Measurements from ENCODE around the gene POM121C.
"Not testable (repeated sequence)": the region's sequence is repeated elsewhere in the genome, so short reads cannot be mapped to it uniquely, and the experiment has no call there.

DNA sequence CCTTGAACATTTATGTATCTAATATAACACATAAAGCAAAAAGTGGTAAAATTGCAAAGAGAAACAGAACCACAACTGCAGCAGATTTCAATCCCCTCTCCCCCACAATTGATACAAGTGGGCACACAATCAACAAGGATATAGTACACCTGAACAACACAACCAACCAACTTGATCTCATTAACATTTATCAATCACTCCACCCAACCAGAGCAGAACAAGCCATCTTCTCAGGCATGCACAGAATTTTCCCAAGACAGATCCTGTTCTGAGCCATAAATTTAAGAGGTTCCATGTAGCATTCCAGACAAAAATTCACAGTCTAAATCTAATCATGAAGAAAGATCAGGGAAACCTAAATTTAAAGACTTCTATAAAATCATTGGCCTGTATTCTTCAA is 5.8 kb downstream of the POM121C start:
- not testable (repeated sequence) for TF ChIP-seq CREM (IDR thresholded peaks at IDR 0.05); CREM (CRISPR knock-in tag; IDR thresholded peaks at IDR 0.05); CEBPB (IDR thresholded peaks at IDR 0.05; ENCODE audit: borderline replicate concordance, low read depth, low read length); FOXM1 (CRISPR knock-in tag; IDR thresholded peaks at IDR 0.05); TBP (CRISPR knock-in tag; IDR thresholded peaks at IDR 0.05); TAF1 (CRISPR knock-in tag; IDR thresholded peaks at IDR 0.05); ZNF547 (CRISPR knock-in tag; IDR thresholded peaks at IDR 0.05); ZMYM3 (CRISPR knock-in tag; IDR thresholded peaks at IDR 0.05); SP1 (IDR thresholded peaks at IDR 0.05); SP1 (CRISPR knock-in tag; IDR thresholded peaks at IDR 0.05)
- TF ChIP-seq, protein P1, sequence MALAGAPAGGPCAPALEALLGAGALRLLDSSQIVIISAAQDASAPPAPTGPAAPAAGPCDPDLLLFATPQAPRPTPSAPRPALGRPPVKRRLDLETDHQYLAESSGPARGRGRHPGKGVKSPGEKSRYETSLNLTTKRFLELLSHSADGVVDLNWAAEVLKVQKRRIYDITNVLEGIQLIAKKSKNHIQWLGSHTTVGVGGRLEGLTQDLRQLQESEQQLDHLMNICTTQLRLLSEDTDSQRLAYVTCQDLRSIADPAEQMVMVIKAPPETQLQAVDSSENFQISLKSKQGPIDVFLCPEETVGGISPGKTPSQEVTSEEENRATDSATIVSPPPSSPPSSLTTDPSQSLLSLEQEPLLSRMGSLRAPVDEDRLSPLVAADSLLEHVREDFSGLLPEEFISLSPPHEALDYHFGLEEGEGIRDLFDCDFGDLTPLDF (CRISPR knock-in tag; IDR thresholded peaks at IDR 0.05) = not testable (repeated sequence)
- TF ChIP-seq, protein P2, sequence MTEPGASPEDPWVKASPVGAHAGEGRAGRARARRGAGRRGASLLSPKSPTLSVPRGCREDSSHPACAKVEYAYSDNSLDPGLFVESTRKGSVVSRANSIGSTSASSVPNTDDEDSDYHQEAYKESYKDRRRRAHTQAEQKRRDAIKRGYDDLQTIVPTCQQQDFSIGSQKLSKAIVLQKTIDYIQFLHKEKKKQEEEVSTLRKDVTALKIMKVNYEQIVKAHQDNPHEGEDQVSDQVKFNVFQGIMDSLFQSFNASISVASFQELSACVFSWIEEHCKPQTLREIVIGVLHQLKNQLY (CRISPR knock-in tag; IDR thresholded peaks at IDR 0.05) = not testable (repeated sequence)
- TF ChIP-seq, protein P3, sequence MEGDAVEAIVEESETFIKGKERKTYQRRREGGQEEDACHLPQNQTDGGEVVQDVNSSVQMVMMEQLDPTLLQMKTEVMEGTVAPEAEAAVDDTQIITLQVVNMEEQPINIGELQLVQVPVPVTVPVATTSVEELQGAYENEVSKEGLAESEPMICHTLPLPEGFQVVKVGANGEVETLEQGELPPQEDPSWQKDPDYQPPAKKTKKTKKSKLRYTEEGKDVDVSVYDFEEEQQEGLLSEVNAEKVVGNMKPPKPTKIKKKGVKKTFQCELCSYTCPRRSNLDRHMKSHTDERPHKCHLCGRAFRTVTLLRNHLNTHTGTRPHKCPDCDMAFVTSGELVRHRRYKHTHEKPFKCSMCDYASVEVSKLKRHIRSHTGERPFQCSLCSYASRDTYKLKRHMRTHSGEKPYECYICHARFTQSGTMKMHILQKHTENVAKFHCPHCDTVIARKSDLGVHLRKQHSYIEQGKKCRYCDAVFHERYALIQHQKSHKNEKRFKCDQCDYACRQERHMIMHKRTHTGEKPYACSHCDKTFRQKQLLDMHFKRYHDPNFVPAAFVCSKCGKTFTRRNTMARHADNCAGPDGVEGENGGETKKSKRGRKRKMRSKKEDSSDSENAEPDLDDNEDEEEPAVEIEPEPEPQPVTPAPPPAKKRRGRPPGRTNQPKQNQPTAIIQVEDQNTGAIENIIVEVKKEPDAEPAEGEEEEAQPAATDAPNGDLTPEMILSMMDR (CRISPR knock-in tag; IDR thresholded peaks at IDR 0.05) = not testable (repeated sequence)

All from HepG2 (cell line).